ENCODE data around the gene FEM1B.

The FEM1B gene

GRCh38 chr15:68310804-68311463 is 33.4 kb downstream of the FEM1B start:
- Histone ChIP-seq H3K9me2 (replicated peaks; ENCODE audit: insufficient read depth, low read length) (no peaks in the 10 kb centered on the region), H3F3A (ENCODE audit: insufficient read depth, low read length) (0 out of 2 replicates have a peak, but pooled peaks cover 6% of the 10 kb centered on the region), H3K79me2 (ENCODE audit: low read length) (no peaks in the 10 kb centered on the region), H3K27me3 (replicated peaks; ENCODE audit: insufficient read depth, low read length) (no peaks in the 10 kb centered on the region), H3K4me2 (ENCODE audit: low read depth, low read length) (no peak overlapping the region), H3K9me3 (replicated peaks; ENCODE audit: insufficient read depth, low read length) (no peaks in the 10 kb centered on the region), H4K20me1 (ENCODE audit: insufficient read depth, low read length) (no peaks in the 10 kb centered on the region), H3K36me3 (replicated peaks; ENCODE audit: insufficient read depth, low read length) (no peaks in the 10 kb centered on the region), H3K4me1 (ENCODE audit: low read length) (peaks cover 8% of the 10 kb centered on the region), H3K9ac (ENCODE audit: low read length) (no peak overlapping the region), H2AFZ (ENCODE audit: low read length) (no peak overlapping the region), H3K27ac (ENCODE audit: low read length) (no peak overlapping the region), H3K4me3 (ENCODE audit: low read length) (no peak overlapping the region)
- DNase-seq: no peak
- TF ChIP-seq, protein P1, sequence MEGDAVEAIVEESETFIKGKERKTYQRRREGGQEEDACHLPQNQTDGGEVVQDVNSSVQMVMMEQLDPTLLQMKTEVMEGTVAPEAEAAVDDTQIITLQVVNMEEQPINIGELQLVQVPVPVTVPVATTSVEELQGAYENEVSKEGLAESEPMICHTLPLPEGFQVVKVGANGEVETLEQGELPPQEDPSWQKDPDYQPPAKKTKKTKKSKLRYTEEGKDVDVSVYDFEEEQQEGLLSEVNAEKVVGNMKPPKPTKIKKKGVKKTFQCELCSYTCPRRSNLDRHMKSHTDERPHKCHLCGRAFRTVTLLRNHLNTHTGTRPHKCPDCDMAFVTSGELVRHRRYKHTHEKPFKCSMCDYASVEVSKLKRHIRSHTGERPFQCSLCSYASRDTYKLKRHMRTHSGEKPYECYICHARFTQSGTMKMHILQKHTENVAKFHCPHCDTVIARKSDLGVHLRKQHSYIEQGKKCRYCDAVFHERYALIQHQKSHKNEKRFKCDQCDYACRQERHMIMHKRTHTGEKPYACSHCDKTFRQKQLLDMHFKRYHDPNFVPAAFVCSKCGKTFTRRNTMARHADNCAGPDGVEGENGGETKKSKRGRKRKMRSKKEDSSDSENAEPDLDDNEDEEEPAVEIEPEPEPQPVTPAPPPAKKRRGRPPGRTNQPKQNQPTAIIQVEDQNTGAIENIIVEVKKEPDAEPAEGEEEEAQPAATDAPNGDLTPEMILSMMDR (IDR thresholded peaks at IDR 0.05; ENCODE audit: low read length): no peak
- TF ChIP-seq EZH2phosphoT487 (IDR thresholded peaks at IDR 0.05; ENCODE audit: low read length): no peak
- no peak for TF ChIP-seq EZH2 (optimal IDR thresholded peaks at IDR 0.05; ENCODE audit: low read depth, low read length)

DNA sequence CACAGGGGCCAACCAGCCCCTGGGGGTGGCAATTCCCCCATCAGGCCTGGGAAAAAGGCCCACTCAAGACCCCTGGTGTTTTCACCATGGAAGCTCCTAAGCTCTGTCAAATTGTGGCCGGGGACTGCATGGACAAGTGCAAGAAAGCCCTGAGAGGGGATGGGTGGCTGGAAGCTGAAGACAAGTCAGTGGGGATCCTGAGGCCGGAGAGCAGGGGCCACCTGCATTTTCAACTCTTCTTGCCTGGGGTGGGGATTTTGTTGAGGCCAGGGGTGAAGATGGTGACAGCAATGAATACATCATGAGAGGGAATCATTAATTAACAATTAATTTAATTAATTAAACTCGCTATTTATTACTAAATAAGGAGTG is 33.9 kb downstream of the FEM1B start:
- H3K79me2 ChIP-seq (ENCODE audit: low read length): no peaks in the 10 kb centered on the region
- no peaks in the 10 kb centered on the region for H3K9me2 ChIP-seq (replicated peaks; ENCODE audit: insufficient read depth, low read length)
- H2AFZ ChIP-seq (ENCODE audit: low read length): no peak overlapping the region
- no peak overlapping the region for H3K4me2 ChIP-seq (ENCODE audit: low read depth, low read length)
- H3K9me3 ChIP-seq (replicated peaks; ENCODE audit: insufficient read depth, low read length): no peaks in the 10 kb centered on the region
- peaks cover 6% of the 10 kb centered on the region for H3K4me1 ChIP-seq (ENCODE audit: low read length)
- H3K27ac ChIP-seq (ENCODE audit: low read length): no peak overlapping the region
- no peaks in the 10 kb centered on the region for H3K27me3 ChIP-seq (replicated peaks; ENCODE audit: insufficient read depth, low read length)
- H4K20me1 ChIP-seq (ENCODE audit: insufficient read depth, low read length): no peaks in the 10 kb centered on the region
- H3F3A ChIP-seq (ENCODE audit: insufficient read depth, low read length): 0 out of 2 replicates have a peak, but pooled peaks cover under 1% of the 10 kb centered on the region
- DNase-seq: no peak
- H3K9ac ChIP-seq (ENCODE audit: low read length): no peak overlapping the region
- no peak overlapping the region for H3K4me3 ChIP-seq (ENCODE audit: low read length)
- TF ChIP-seq EZH2phosphoT487 (IDR thresholded peaks at IDR 0.05; ENCODE audit: low read length) (no peak), EZH2 (optimal IDR thresholded peaks at IDR 0.05; ENCODE audit: low read depth, low read length) (no peak)
- TF ChIP-seq, protein P1 (IDR thresholded peaks at IDR 0.05; ENCODE audit: low read length): no peak
- no peaks in the 10 kb centered on the region for H3K36me3 ChIP-seq (replicated peaks; ENCODE audit: insufficient read depth, low read length)

- Histone ChIP-seq H3K4me2 (ENCODE audit: low read depth, low read length) (no peak overlapping the region), H3K4me3 (ENCODE audit: low read length) (no peak overlapping the region), H3K27ac (ENCODE audit: low read length) (no peak overlapping the region), H3F3A (ENCODE audit: insufficient read depth, low read length) (no peaks in the 10 kb centered on the region), H4K20me1 (ENCODE audit: insufficient read depth, low read length) (no peaks in the 10 kb centered on the region), H3K4me1 (ENCODE audit: low read length) (peaks cover 2% of the 10 kb centered on the region), H3K27me3 (replicated peaks; ENCODE audit: insufficient read depth, low read length) (no peaks in the 10 kb centered on the region), H3K36me3 (replicated peaks; ENCODE audit: insufficient read depth, low read length) (no peaks in the 10 kb centered on the region), H3K9ac (ENCODE audit: low read length) (no peak overlapping the region), H3K79me2 (ENCODE audit: low read length) (no peaks in the 10 kb centered on the region), H2AFZ (ENCODE audit: low read length) (no peak overlapping the region), H3K9me2 (replicated peaks; ENCODE audit: insufficient read depth, low read length) (no peaks in the 10 kb centered on the region), H3K9me3 (replicated peaks; ENCODE audit: insufficient read depth, low read length) (no peaks in the 10 kb centered on the region)
- no peak for DNase-seq
- TF ChIP-seq, protein P1 (IDR thresholded peaks at IDR 0.05; ENCODE audit: low read length): no peak
- TF ChIP-seq EZH2phosphoT487 (IDR thresholded peaks at IDR 0.05; ENCODE audit: low read length): no peak
These were observed 34.5 kb downstream of the FEM1B start for GRCh38 chr15:68311859-68312557.

Data from MM.1S (cell line).